ENCODE measurements around the gene THUMPD2.

The THUMPD2 gene

DNA sequence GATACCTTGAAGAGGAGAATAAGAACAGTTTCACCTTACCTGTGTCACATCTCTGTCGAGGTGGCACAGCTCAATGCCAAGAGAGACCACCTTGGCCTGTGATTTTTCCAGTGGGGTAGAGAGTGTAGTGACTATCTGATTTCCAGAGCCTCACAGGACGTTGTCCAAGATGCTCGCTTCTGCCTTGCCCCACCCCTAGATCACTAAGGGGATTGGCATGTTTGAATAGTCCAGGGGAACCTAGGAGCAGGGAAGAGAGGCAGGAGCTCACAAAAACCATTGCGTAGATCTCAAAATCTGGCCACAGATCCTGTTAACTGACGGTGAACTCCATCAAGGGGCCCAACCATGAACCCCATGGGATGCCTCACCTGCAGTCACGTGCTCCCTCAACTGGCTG lies 89.2 kb downstream of the THUMPD2 start:
- no peak for DNase-seq (ENCODE audit: low read depth)
- H3K4me3 ChIP-seq (ENCODE audit: control insufficient read depth, low read depth, low read length) = no peak overlapping the region
- TF ChIP-seq, protein P1, sequence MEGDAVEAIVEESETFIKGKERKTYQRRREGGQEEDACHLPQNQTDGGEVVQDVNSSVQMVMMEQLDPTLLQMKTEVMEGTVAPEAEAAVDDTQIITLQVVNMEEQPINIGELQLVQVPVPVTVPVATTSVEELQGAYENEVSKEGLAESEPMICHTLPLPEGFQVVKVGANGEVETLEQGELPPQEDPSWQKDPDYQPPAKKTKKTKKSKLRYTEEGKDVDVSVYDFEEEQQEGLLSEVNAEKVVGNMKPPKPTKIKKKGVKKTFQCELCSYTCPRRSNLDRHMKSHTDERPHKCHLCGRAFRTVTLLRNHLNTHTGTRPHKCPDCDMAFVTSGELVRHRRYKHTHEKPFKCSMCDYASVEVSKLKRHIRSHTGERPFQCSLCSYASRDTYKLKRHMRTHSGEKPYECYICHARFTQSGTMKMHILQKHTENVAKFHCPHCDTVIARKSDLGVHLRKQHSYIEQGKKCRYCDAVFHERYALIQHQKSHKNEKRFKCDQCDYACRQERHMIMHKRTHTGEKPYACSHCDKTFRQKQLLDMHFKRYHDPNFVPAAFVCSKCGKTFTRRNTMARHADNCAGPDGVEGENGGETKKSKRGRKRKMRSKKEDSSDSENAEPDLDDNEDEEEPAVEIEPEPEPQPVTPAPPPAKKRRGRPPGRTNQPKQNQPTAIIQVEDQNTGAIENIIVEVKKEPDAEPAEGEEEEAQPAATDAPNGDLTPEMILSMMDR (conservative IDR thresholded peaks at IDR 0.05; ENCODE audit: control insufficient read depth, insufficient read depth, low read depth, low read length) = no peak

DNA sequence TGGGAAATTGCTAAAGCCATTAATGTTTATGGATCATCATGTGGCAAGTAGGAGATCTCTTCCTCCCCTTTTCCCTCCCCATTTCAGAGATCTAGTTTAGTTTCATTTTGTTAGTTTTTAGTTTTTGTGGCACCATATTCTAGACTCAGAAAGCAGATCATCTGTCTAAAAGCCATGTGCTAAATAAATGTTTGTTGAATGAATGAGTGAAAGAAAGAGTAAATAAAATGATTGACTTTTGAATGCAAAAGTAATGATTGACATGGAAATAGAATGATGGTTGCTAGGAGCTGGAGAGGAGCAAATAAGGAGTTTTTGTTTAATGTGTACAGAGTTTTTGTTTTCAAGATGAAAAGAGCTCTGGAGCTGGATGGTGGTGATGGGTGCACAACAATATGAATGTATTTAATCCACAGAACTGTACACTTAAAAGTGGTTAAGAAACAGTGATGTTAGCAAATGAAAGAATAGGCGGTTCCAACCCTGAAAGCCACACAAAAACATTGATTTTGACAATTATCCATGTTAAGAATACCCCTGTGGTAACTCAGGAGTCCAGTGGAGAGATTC lies 89.7 kb downstream of the THUMPD2 start:
- no peak overlapping the region for H3K4me3 ChIP-seq (ENCODE audit: control insufficient read depth, low read depth, low read length)
- no peak for DNase-seq (ENCODE audit: low read depth)
- TF ChIP-seq, protein P1 (conservative IDR thresholded peaks at IDR 0.05; ENCODE audit: control insufficient read depth, insufficient read depth, low read depth, low read length) = no peak

DNA sequence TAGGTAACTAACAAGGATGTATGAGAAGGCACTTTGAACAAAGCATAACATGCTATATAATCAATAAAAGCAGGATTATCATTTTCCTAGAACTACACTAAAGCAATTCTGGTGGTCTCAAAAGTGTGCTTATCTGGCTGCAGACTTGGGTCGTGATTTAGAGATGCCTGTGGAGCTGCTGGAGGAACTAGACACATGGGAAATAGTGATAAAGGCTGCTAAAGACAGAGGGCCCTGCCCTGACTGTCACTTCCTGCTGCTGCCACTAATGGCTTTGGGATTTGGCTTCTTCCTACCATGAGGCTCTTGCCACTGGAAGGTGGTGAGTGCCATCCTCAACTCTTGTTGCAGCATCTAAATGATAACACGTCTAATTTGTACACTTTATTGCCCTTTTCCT lies 90.9 kb downstream of the THUMPD2 start:
- no peak for DNase-seq (ENCODE audit: low read depth)
- TF ChIP-seq, protein P1 (conservative IDR thresholded peaks at IDR 0.05; ENCODE audit: control insufficient read depth, insufficient read depth, low read depth, low read length) = no peak
- no peak overlapping the region for H3K4me3 ChIP-seq (ENCODE audit: control insufficient read depth, low read depth, low read length)

DNA sequence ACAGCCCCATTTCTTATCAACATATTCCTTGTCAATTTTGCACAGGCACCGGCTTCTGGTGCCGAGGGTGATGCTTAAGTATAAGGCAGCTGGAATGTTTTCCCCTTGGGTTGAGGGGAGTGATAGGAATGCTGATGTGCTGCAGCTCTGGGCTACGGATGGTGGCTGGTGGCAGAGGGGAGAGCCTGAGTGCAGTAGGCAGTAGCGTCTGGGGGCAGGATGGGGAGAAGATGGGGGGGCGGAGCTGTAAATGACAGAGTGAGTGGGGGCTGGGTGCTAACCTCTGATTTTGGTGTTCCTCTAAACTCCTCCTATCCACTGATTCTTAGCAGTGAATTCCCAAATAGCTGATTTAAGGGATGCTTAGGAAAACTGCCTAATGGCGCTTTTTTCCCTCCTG lies 92.6 kb downstream of the THUMPD2 start:
- no peak overlapping the region for H3K4me3 ChIP-seq (ENCODE audit: control insufficient read depth, low read depth, low read length)
- TF ChIP-seq, protein P1 (conservative IDR thresholded peaks at IDR 0.05; ENCODE audit: control insufficient read depth, insufficient read depth, low read depth, low read length) = no peak
- DNase-seq (ENCODE audit: low read depth) = no peak

Measured in fibroblast of mammary gland (primary cell).